K562 (cell line): ENCODE data around the gene PRELID2. TPM values are rescaled to one million over a fixed set of nuclear protein-coding genes. Genes with fewer than 3 reads are reported as not detected.

ENCODE experiments used
- ATF4 ChIP-seq: fragments of 450-650 bp; formaldehyde crosslinking; IDR thresholded peaks from 2 replicates; pipeline ENCODE4 v1.4.0; 2022; ENCODE audit warnings: mild to moderate bottlenecking, moderate library complexity
- FOXP4 ChIP-seq: sonication (generic); formaldehyde crosslinking; IDR thresholded peaks from 2 replicates; pipeline ENCODE4 v1.8.0; 2022; ENCODE audit warnings: mild to moderate bottlenecking, missing genetic modification reagents, borderline replicate concordance
- MAZ ChIP-seq, 2 experiments: fragments of 450-650 bp in 1 of 2; sonication (generic) in 1 of 2; formaldehyde crosslinking; IDR thresholded peaks in 1 of 2; conservative IDR thresholded peaks in 1 of 2; 2 replicates each; pipeline versions ENCODE4 v1.4.0 to v1.5.0; 2020; ENCODE audit warnings: mild to moderate bottlenecking in 1 of 2, missing genetic modification reagents in 1 of 2
- NFIX ChIP-seq: fragments of 250-450 bp; sonication (Bioruptor Pico); IDR thresholded peaks from 2 replicates; pipeline ENCODE4 v1.4.0; 2020; ENCODE audit warnings: low read depth, mild to moderate bottlenecking, moderate library complexity
- PPARD ChIP-seq: fragments of 250-450 bp; sonication (Bioruptor Pico); IDR thresholded peaks from 2 replicates; pipeline ENCODE4 v1.8.0; 2022; ENCODE audit warnings: inconsistent platforms, mild to moderate bottlenecking, moderate library complexity
- RAD51 ChIP-seq: fragments of 450-650 bp; IDR thresholded peaks from 2 replicates; pipeline ENCODE4 v1.7.1; 2016; ENCODE audit warnings: low read depth, mild to moderate bottlenecking, borderline replicate concordance
- RHOXF2B ChIP-seq: fragments of 250-450 bp; sonication (Bioruptor Pico); conservative IDR thresholded peaks from 2 replicates; pipeline ENCODE4 v1.5.1; 2021
- RNF219 ChIP-seq: fragments of 250-450 bp; sonication (Bioruptor Pico); IDR thresholded peaks from 2 replicates; pipeline ENCODE4 v1.5.0; 2022; ENCODE audit warnings: mild to moderate bottlenecking
- SMARCA5 ChIP-seq: fragments of 450-650 bp; IDR thresholded peaks from 2 replicates; pipeline ENCODE4 v1.6.1; 2016
- SOX6 ChIP-seq: fragments of 450-650 bp; IDR thresholded peaks from 2 replicates; pipeline ENCODE4 v1.6.1; 2014; ENCODE audit warnings: mild to moderate bottlenecking
- SRF ChIP-seq, 2 experiments: fragments of 250-450, 450-650 bp in 1 of 2; sonication (Bioruptor Pico) in 1 of 2; sonication (generic) in 1 of 2; formaldehyde crosslinking; IDR thresholded peaks; 2 replicates each; pipeline versions ENCODE4 v1.5.0 to v1.5.1; 2020 to 2022; ENCODE audit warnings: mild to moderate bottlenecking in 1 of 2, missing genetic modification reagents in 1 of 2
- TAF9B ChIP-seq: fragments of 450-650 bp; IDR thresholded peaks from 2 replicates; pipeline ENCODE4 v1.6.1; 2018; ENCODE audit warnings: mild to moderate bottlenecking; ENCODE audit not compliant: partially characterized antibody
- ZNF263 ChIP-seq: sonication (generic); formaldehyde crosslinking; IDR thresholded peaks from 2 replicates; pipeline ENCODE4 v1.8.0; 2022; ENCODE audit warnings: mild to moderate bottlenecking, missing genetic modification reagents, borderline replicate concordance
- ZNF436 ChIP-seq: fragments of 250-450, 450-650 bp; sonication (Bioruptor Pico); formaldehyde crosslinking; IDR thresholded peaks from 2 replicates; pipeline ENCODE4 v1.7.0; 2020; ENCODE audit warnings: mild to moderate bottlenecking
- polyA plus RNA-seq, 8 experiments: library from polyadenylated mRNA; depleted of rRNA in 4 of 8; stranded (reverse) in 5 of 8; unstranded in 3 of 8; fragments of >200 nt; fragmentation: Nextera tagmentation in 2 of 8; fragmentation: Illumina TruSeq in 1 of 8; extraction: Ambion mirVana in 2 of 8; extraction: Trizol in 1 of 8; gene quantifications; 2 replicates each; pipeline versions ENCODE4 v1.2.1 to v1.2.3, GENCODE V29; 2011 to 2014; ENCODE audit warnings: inconsistent platforms in 1 of 8, missing spikeins in 1 of 8
- total RNA-seq, 7 experiments: library from RNA; depleted of rRNA in 6 of 7; stranded (reverse); fragments of >200 nt in 6 of 7; fragmentation: Illumina TruSeq in 2 of 7; extraction: Trizol in 2 of 7; gene quantifications; 2 replicates each; pipeline versions ENCODE4 v1.2.1 to v1.2.3, GENCODE V29; 2011 to 2021; ENCODE audit warnings: low replicate concordance in 1 of 7
- TF ChIP-seq, protein P1 (sequence below): sonication (generic); IDR thresholded peaks from 2 replicates; pipeline ENCODE4 v1.6.1; 2016
- TF ChIP-seq, protein P2 (sequence below): fragments of 150-350 bp; IDR thresholded peaks from 2 replicates; pipeline ENCODE4 v1.6.1; 2014; ENCODE audit warnings: low read depth, mild to moderate bottlenecking, low read length, borderline replicate concordance

The PRELID2 gene
- total and polyA plus RNA-seq, 9 of the 15 experiments (the other 6 are each of a cell fraction or from before 2014, with no cell fraction given): 6.4 to 68.2 (median 28.8) TPM

- TF ChIP-seq SOX6: peak; percentile 95
- no peak for TF ChIP-seq PPARD (CRISPR knock-in tag)
- no peak for TF ChIP-seq RNF219 (CRISPR knock-in tag)
- TF ChIP-seq TAF9B: peak; percentile 79
- TF ChIP-seq ZNF436 (CRISPR knock-in tag): peak; percentile 51; the same call in 1 of the 2 replicates
- TF ChIP-seq ZNF263: no peak
- TF ChIP-seq ATF4 (CRISPR knock-in tag): peak; percentile 43
- TF ChIP-seq, protein P1, sequence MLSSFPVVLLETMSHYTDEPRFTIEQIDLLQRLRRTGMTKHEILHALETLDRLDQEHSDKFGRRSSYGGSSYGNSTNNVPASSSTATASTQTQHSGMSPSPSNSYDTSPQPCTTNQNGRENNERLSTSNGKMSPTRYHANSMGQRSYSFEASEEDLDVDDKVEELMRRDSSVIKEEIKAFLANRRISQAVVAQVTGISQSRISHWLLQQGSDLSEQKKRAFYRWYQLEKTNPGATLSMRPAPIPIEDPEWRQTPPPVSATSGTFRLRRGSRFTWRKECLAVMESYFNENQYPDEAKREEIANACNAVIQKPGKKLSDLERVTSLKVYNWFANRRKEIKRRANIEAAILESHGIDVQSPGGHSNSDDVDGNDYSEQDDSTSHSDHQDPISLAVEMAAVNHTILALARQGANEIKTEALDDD: peak; percentile 19; the same call in 1 of the 2 replicates
- TF ChIP-seq RHOXF2B (CRISPR knock-in tag): no peak
- TF ChIP-seq, protein P2, sequence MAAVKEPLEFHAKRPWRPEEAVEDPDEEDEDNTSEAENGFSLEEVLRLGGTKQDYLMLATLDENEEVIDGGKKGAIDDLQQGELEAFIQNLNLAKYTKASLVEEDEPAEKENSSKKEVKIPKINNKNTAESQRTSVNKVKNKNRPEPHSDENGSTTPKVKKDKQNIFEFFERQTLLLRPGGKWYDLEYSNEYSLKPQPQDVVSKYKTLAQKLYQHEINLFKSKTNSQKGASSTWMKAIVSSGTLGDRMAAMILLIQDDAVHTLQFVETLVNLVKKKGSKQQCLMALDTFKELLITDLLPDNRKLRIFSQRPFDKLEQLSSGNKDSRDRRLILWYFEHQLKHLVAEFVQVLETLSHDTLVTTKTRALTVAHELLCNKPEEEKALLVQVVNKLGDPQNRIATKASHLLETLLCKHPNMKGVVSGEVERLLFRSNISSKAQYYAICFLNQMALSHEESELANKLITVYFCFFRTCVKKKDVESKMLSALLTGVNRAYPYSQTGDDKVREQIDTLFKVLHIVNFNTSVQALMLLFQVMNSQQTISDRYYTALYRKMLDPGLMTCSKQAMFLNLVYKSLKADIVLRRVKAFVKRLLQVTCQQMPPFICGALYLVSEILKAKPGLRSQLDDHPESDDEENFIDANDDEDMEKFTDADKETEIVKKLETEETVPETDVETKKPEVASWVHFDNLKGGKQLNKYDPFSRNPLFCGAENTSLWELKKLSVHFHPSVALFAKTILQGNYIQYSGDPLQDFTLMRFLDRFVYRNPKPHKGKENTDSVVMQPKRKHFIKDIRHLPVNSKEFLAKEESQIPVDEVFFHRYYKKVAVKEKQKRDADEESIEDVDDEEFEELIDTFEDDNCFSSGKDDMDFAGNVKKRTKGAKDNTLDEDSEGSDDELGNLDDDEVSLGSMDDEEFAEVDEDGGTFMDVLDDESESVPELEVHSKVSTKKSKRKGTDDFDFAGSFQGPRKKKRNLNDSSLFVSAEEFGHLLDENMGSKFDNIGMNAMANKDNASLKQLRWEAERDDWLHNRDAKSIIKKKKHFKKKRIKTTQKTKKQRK: no peak
- TF ChIP-seq NFIX (CRISPR knock-in tag): no peak
- peak in 1 of 2 experiments; percentile 62; a peak in 2 of 4 replicates for TF ChIP-seq SRF (CRISPR knock-in tag; IDR thresholded peaks at IDR 0.05)
- no peak for TF ChIP-seq FOXP4 (CRISPR knock-in tag)
- TF ChIP-seq RAD51: peak; percentile 55; the same call in 1 of the 2 replicates
- TF ChIP-seq SMARCA5: no peak
- TF ChIP-seq MAZ (CRISPR knock-in tag; conservative IDR thresholded peaks at IDR 0.05 in 1 of 2, IDR thresholded peaks at IDR 0.05 in 1 of 2): peak; percentile 55 to 80; a peak in 3 of 4 replicates
Measured at GRCh38 chr5:145854651-145855258, 19.6 kb upstream of the PRELID2 start (continued).
